ENCODE results near the gene PHOX2A. TPM values are rescaled to one million over a fixed set of nuclear protein-coding genes. Genes with fewer than 3 reads are reported as not detected.
"Not testable (repeated sequence)": the region's sequence is repeated elsewhere in the genome, so short reads cannot be mapped to it uniquely, and the experiment has no call there.

PHOX2A gene
- not detected for total RNA-seq

DNA sequence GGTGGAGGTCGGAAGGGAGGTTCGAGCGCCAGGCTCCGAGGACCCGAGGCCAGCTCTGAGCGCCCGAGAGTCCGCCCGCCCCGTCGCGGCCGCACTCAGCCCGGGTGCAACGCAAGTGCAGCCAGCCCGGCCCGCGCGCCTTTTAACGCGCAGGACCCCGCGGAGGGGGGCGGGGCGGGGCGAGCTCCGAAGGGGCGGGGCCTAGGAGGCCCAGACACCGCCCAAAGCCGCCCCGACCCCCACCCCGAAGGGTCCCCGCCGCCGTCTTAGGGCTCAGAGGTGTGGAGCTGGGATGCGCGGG lies at the start of gene PHOX2A:
PHOX2A (minus strand) TSS at position 117 of the 301 bp plus-strand sequence. CDS start 172 bp downstream, outside the sequence.
- no peak for DNase-seq (ENCODE audit: low spot score)
- TF ChIP-seq, protein P1, sequence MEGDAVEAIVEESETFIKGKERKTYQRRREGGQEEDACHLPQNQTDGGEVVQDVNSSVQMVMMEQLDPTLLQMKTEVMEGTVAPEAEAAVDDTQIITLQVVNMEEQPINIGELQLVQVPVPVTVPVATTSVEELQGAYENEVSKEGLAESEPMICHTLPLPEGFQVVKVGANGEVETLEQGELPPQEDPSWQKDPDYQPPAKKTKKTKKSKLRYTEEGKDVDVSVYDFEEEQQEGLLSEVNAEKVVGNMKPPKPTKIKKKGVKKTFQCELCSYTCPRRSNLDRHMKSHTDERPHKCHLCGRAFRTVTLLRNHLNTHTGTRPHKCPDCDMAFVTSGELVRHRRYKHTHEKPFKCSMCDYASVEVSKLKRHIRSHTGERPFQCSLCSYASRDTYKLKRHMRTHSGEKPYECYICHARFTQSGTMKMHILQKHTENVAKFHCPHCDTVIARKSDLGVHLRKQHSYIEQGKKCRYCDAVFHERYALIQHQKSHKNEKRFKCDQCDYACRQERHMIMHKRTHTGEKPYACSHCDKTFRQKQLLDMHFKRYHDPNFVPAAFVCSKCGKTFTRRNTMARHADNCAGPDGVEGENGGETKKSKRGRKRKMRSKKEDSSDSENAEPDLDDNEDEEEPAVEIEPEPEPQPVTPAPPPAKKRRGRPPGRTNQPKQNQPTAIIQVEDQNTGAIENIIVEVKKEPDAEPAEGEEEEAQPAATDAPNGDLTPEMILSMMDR (IDR thresholded peaks at IDR 0.05) = no peak
- ATAC-seq (ENCODE audit: low FRiP score) = no peak

DNA sequence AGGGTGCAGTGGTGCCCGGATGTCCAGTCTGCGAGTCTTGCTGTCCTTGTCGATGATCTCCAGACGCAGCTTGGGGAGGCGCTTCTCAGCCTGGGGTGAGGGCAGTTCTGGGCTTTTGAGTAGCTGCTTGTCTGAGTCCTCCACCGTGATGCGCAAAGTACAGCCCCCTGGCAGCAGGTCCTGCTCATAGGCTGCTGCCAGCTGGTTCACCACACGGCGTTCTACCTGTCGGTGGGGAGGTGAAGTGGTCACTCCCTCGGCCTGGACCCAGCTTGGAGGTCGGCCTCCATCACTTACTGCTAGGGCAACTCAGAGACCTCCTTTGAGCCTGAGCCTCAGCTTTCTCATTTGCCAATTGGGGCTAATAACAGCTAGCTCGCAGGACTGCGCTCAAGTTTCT lies 49.4 kb upstream of the PHOX2A start:
- ATAC-seq (ENCODE audit: low FRiP score) (no peak), DNase-seq (ENCODE audit: low spot score) (no peak)
- TF ChIP-seq, protein P1 (IDR thresholded peaks at IDR 0.05) = no peak

DNA sequence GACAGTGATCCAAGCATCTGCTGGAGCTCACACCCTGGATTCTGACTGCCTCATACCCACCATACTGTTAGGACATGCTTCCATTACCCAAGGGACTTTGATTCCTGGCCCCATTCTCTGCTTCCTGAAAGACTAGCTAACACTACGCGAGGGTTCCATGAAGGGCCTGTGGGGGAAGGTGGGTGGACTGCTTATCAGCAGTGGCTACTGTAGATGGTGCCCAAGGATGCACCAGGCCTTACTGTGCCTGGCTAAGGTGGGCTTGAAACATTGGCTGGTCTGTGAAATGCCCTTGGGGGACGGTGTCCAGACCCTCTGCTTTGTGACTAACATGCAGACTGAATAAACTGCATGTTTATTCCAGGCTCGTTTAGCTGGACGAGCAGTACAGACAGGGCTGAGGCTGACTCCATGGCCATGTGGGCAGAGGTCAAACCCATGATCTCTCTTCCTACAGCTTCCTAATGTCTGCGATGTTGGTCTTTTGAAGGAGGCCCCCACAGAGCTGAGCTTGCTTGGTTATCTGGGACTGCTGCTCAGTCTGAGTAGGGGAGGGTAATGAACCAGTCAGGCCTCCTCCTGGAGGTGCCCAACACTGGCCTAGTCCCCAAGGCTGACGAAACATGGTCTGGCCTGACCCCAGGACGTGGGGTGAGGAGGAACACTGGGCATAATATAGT lies 48.3 kb upstream of the PHOX2A start:
- no peak for DNase-seq (ENCODE audit: low spot score)
- TF ChIP-seq, protein P1 (IDR thresholded peaks at IDR 0.05) = no peak
- no peak for ATAC-seq (ENCODE audit: low FRiP score)

DNA sequence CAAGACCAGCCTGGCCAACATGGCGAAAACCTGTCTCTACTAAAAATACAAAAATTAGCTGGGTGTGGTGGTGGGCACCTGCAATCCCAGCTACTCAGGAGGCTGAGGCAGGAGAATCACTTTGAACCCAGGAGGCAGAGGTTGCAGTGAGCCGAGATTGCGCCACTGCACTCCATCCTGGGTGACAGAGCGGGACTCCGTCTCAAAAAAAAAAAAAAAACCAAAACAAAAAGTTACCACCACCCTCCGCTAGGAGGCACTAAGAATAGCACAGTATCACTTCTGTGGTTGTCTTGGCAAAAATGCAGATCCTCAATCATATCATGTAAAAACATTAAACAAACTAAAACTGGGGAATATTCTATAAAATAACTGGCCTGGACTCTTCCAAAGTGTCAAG lies 46.8 kb upstream of the PHOX2A start:
- not testable (repeated sequence) for DNase-seq (ENCODE audit: low spot score); ATAC-seq (ENCODE audit: low FRiP score)

DNA sequence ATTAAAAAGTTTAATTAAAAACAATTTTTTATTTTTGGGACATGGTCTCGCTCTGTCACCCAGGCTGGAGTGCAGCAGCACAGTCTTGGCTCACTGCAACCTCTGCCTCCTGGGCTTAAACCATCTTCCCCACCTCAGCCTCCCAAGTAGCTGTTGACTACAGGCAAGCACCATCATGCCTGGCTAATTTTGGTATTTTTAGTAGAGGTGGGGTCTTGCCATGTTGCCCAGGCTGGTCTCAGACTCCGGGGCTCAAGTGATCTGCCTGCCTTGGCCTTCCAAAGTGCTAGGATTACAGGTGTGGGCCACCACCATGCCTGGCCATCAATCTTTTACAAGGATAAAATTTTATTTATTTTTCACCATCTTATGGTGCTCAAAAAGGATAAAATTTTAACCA lies 43.3 kb upstream of the PHOX2A start:
- no peak for ATAC-seq (ENCODE audit: low FRiP score)
- TF ChIP-seq, protein P1 (IDR thresholded peaks at IDR 0.05) = no peak
- DNase-seq (ENCODE audit: low spot score) = no peak

DNA sequence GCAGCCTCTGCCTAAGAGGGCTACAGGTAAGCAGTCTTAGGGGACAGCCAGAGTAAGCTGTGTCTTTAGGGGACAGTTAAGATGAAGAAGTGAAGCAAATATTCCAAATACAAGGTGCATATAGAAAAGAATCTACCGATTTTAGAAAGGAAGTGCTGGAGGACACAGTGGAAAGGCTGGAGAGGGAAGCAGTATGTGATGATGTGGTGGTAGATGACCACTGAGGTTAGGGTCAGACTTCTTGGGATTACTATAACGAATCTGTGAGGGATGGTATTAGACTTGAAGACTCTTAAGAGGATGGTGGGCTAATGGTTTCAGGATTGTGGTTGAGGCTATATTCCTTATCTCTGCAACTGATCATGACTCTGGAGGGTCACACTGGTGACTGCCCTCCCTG lies 40.0 kb upstream of the PHOX2A start:
- ATAC-seq (ENCODE audit: low FRiP score) (no peak), DNase-seq (ENCODE audit: low spot score) (no peak)
- TF ChIP-seq, protein P1 (IDR thresholded peaks at IDR 0.05) = no peak

DNA sequence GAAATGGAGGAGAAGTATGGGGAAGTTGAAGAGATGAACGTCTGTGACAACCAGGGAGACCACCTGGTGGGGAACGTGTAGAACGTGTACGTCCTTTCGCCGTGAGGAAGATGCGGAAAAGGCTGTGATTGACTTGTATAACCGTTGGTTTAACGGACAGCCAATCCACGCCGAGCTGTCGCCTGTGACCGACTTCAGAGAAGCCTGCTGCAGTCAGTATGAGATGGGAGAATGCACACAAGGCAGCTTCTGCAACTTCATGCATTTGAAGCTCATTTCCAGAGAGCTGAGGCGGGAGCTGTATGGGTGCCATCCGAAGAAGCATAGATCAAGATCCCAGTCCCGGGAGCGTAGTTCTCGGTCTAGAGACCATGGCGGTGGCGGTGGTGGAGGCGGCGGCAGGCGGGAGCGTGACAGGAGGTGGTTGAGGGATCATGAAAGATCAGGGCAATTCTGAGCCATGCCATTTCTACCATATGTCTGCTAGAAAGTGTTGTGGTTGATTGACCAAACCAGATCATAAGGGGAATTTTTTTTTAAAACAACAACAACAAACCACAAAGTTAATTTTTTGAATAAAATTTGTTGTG lies 36.8 kb upstream of the PHOX2A start:
- ATAC-seq (ENCODE audit: low FRiP score) = no peak
- no peak for DNase-seq (ENCODE audit: low spot score)
- TF ChIP-seq, protein P1 (IDR thresholded peaks at IDR 0.05) = no peak
